Measurements from ENCODE around the gene CNKSR3.

GRCh38 chr6:154466139-154466538 is 44.3 kb downstream of the CNKSR3 start:
- TF ChIP-seq CTCF (IDR thresholded peaks at IDR 0.05; ENCODE audit: insufficient read depth, low read length): no peak
- TF ChIP-seq POLR2AphosphoS5 (IDR thresholded peaks at IDR 0.05; ENCODE audit: low read depth): no peak

Measured in HL-60 (cell line).